Gastrocnemius medialis (tissue), 4 donors: ENCODE measurements around the gene USP32.

ENCODE experiments used
- CTCF ChIP-seq, 5 experiments: fragments of 450-650 bp in 3 of 5; fragments of 200-600 bp in 2 of 5; sonication (generic) in 2 of 5; IDR thresholded peaks in 4 of 5; conservative IDR thresholded peaks in 1 of 5; 1 replicate in 4 of 5; 2 replicates in 1 of 5; pipeline ENCODE4 v1.5.1; 2016 to 2019; ENCODE audit warnings: antibody characterized with exemption in 5 of 5, mild to moderate bottlenecking in 3 of 5, moderate library complexity in 3 of 5
- POLR2A ChIP-seq, 2 donors: fragments of 450-650 bp; IDR thresholded peaks; one replicate each; pipeline ENCODE4 v1.6.1; 2017; ENCODE audit warnings: antibody characterized with exemption in 2 of 2, mild to moderate bottlenecking in 2 of 2, moderate library complexity in 2 of 2

GRCh38 chr17:60391471-60392041 lies 377 bp downstream of the USP32 start:
- TF ChIP-seq CTCF (IDR thresholded peaks at IDR 0.05 in 4 of 5, conservative IDR thresholded peaks at IDR 0.05 in 1 of 5) (no peak), POLR2A (IDR thresholded peaks at IDR 0.05) (no peak)
